Measurements from ENCODE around the gene NCAM2.
"Not testable (repeated sequence)": the region's sequence is repeated elsewhere in the genome, so short reads cannot be mapped to it uniquely, and the experiment has no call there.

The NCAM2 gene

DNA sequence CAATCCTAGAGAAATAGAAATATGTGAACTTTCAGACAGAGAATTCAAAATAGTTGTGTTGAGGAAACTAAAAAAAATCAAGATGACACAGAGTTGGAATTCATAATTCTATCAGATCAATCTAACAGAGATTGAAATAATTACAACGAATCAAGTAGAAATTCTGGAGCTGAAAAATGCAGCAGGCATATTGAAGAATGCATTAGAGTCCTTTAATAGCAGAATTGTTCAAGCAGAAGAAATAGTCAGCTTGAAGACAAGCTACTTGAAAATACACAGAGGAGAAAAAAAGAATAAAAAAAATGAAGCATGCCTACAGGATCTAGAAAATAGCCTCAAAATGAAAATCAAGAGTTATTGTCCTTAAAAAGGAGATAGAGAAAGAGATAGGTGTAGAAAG lies 347.1 kb downstream of the NCAM2 start:
- no peak for DNase-seq

GRCh38 chr21:21345872-21346271 lies 347.7 kb downstream of the NCAM2 start:
- DNase-seq = no peak

- no peak for DNase-seq
Measured at GRCh38 chr21:21366277-21366676, 368.1 kb downstream of the NCAM2 start.

GRCh38 chr21:21367583-21367982 lies 369.4 kb downstream of the NCAM2 start:
- DNase-seq = no peak

DNA sequence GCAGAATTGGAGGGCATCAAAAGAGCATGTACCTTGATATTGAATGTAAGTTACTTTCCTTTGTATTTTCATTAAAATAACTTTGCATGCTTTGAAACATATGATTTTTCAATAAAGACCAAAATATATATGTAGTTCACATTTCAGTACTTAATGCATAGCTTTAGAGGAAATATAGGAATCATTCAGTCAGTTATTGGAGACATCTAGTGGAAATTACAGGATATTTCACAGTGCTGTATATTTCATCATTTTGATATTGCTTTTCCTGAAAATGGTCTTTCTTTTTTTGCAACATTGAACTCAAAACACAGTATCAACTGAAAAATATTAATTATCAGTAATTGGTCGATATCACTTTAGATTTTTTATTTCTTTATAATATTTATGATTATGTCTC lies 375.8 kb downstream of the NCAM2 start:
- no peak for DNase-seq

DNA sequence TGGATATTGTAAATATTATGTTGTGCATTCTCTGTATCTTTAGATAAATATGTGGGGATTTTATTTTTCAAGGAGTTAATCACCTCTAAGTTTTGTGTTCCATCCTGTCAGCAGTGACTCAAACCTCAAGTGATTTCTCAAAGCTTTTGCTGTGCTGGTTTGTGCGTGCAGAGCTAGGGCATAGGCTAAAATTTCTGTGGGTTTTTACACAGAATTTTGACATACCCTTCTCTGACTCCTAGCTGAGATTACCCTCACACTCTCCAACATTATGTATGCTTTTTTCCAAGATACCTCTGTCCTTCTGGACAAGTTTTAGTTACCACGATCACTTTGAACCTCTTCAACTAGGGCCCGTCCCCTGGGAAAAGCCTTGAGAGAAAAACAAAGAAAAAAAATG lies 384.9 kb downstream of the NCAM2 start:
- DNase-seq = no peak

GRCh38 chr21:21384977-21385376 lies 386.8 kb downstream of the NCAM2 start:
- DNase-seq = no peak

GRCh38 chr21:21385404-21385803 lies 387.2 kb downstream of the NCAM2 start:
- DNase-seq = no peak

DNA sequence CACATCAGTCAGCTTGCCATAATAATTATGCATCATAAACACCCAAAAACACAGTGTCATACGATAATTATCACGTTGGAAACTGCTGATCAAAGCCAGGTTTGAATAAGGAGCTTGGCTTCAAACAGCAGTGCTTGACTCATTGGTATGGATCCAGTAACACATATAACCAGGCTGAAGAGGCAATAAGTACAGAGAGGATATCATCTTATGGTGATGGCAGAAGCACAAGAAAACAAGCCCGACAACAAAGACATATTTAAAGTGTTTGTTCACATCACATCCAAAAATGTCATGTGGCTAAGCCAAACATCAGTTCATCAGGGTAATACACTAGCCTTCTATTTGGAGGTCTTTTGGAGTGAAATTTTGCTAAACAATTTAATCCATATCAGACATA lies 389.7 kb downstream of the NCAM2 start:
- DNase-seq = no peak

DNA sequence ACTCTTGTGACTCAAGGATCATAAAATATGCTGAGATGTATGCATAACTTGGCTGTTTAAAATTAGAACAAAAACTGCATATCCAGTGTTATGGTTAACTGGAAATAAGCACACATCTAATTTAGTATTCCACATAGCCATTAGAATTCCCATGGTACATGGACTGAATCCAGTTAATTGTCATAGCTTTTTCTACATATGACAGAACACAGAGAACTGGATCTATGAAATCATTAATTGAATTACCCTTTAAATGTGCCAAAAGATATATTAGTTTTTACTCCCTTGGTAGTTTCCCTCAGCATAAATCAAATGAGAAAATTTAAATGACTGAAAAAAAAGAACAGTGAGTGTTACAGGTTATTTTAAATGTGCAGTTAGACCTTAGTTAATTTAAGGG lies 395.9 kb downstream of the NCAM2 start:
- DNase-seq = no peak

- DNase-seq = no peak
Measured at GRCh38 chr21:21396424-21396823, 398.2 kb downstream of the NCAM2 start.

DNA sequence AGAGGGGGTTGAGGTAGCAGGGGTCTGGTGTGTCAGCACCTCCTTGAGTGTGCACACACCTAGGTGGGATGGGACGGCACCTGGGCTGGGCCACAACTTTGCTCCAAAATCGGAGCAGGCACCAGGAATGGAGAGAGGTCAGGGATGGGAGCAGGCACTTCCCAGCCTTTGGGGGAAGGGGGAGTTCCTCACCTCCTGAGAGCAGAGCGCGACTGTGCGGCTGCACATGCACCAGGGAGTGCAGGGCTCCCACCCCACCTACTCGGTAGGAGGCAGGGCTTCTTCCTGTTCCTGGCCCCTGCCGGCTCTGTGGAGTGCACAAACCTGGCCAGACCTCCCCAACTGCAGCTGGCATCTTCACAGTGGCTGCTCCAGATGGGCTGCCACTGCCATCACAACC lies 399.3 kb downstream of the NCAM2 start:
- DNase-seq = no peak

DNA sequence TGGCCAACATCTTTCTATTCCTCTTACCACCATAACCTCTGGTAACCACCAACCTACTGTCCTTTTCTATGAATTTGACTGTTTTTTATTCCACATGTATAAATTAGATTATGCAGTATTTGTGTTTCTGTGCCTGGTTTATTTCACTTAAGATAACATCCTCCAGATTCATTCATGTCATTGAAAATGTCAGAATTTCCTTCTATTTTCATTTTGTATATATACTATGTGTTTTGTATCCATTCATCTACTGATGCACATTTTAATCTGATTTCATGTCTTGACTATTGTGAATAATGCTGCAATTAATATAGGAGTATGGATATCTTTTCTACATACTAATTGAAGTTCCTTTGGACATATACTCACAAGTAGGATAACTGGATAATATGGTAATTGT lies 403.2 kb downstream of the NCAM2 start:
- DNase-seq = no peak

DNA sequence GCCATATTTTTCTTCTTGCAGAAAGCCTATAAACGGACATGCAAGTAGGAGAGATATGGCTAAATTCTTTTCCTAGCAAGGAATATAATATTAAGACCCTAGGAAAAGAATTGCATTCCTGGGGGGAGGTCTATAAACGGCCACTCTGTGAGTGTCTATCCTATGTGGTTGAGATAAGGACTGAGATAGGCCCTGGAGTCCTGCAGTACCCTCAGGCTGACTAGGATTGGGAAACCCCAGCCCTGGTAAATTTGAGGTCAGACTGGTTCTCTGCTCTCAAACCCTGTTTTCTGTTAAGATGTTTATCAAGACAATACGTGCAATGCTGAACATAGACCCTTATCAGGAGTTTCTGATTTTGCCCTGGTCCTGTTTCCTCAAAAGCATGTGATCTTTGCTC lies 404.0 kb downstream of the NCAM2 start:
- DNase-seq = not testable (repeated sequence)

GRCh38 chr21:21404261-21404660 lies 406.1 kb downstream of the NCAM2 start:
- not testable (repeated sequence) for DNase-seq

DNA sequence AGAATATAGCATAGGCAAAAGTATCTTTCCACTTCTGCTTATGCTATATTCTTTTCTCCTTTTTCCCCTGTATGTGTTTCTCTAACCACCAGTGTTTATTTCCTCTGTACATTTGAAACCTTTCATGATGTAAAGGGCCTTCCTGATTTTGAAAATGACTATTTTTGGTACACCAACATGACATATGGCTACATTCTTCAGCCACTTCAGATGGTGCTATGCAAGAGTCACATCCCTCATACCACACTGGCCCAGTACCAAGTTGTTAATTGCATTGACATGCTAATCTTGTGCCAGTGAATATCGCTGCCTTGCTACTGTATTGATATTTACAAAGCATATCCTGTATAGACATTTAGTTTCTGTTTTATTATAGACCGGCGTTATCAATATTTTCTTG lies 408.7 kb downstream of the NCAM2 start:
- no peak for DNase-seq

GRCh38 chr21:21412096-21412495 lies 413.9 kb downstream of the NCAM2 start:
- DNase-seq = no peak

- DNase-seq = no peak
Measured at GRCh38 chr21:21415741-21416140, 417.5 kb downstream of the NCAM2 start.

DNA sequence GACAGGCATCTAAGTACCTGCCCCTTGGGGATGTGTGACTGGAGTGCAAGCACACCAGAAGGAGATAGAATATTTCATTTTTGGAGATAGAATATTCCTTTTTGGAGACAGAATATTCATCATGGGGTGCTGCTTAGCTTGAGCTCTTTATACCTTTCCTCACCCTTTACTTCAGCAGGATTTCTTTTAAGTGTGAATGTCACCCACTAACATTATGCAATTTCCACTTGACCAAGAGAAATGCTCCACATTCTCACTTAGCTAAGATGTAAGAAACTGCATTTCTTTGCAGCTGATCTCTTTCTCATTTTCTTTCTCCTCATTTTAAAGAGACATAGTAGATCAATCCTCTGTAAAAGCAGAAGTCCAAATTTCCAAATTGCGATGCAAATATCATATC lies 436.7 kb downstream of the NCAM2 start:
- DNase-seq = no peak

- no peak for DNase-seq
Measured at GRCh38 chr21:21436012-21436534, 437.9 kb downstream of the NCAM2 start.

- DNase-seq = no peak
Measured at GRCh38 chr21:21439761-21440160, 441.6 kb downstream of the NCAM2 start.

- no peak for DNase-seq
Measured at GRCh38 chr21:21457077-21457476, 458.9 kb downstream of the NCAM2 start.

GRCh38 chr21:21458124-21458631 lies 460.0 kb downstream of the NCAM2 start:
- DNase-seq = no peak

- no peak for DNase-seq
Measured at GRCh38 chr21:21460979-21461378, 462.8 kb downstream of the NCAM2 start.

GRCh38 chr21:21463456-21463855 lies 465.2 kb downstream of the NCAM2 start:
- no peak for DNase-seq

GRCh38 chr21:21464684-21465083 lies 466.5 kb downstream of the NCAM2 start:
- no peak for DNase-seq

Measured in SHP77 treated with DMSO at 0.1 percent for 48 hours (cell line).